Measurements from ENCODE around the gene KRTAP10-1.

The KRTAP10-1 gene

DNA sequence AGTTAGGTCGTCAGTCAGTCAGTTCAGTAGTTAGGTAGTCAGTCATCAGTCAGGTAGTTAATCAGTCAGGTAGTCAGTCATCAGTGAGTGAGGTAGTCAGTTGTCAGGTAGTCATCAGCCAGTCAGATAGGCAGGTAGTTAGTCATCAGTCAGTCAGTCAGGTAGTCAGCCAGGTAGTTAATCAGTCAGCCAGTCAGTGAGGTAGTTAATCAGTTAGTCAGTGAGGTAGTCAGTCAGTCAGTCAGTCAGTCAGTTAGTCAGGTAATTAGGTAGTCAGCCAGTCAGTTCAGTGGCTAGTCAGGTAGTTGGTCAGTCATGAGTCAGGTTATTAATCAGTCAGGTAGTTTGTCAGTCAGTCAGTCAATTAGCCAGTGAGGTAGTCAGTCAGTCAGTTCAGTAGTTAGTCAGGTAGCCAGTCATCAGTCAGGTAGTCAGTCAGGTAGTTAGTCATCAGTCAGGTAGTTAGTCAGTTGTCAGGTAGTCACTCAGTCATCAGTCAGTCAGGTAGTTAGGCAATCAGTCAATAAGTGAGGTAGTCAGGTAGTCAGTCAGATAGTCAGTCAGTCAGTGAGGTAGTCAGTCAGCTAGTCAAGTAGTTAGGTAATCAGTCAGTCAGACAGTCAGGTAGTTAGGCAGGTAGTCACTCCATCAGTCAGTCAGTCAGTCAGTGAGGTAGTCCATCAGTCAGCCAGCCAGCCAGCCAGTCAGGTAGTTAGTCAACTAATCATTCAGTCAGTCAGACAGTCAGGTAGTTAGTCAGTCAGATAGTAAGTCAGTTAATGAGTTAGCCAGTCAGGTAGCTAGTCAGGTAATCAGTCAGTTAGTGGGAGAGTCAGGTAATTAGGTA, 16.2 kb downstream of the KRTAP10-1 start:
- TF ChIP-seq GATA2 (IDR thresholded peaks at IDR 0.05; ENCODE audit: low read depth, low read length) (no peak), GATA3 (IDR thresholded peaks at IDR 0.05; ENCODE audit: low read depth, low read length) (no peak)

DNA sequence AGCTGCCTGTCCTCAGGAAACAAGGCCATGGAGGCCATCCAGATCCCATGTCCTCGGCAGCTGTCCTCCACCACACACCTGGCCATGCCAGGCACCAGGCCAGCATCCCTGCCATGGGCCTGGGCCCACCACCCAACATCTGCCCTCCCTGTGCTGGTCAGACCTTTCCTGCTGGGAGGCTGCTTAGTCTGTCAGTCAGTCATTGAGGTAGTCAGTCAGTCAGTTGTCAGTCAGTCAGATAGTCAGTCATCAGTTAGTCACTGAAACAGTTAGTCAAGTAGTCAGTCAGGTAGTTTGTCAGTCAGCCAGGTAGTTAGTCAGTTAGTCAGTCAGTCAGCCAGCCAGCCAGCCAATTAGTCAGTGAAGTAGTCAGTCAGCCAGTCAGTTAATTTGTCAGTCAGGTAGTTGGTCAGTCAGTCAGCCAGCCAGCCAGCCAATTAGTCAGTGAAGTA, 17.2 kb downstream of the KRTAP10-1 start:
- TF ChIP-seq GATA2 (IDR thresholded peaks at IDR 0.05; ENCODE audit: low read depth, low read length) (no peak), GATA3 (IDR thresholded peaks at IDR 0.05; ENCODE audit: low read depth, low read length) (no peak)

DNA sequence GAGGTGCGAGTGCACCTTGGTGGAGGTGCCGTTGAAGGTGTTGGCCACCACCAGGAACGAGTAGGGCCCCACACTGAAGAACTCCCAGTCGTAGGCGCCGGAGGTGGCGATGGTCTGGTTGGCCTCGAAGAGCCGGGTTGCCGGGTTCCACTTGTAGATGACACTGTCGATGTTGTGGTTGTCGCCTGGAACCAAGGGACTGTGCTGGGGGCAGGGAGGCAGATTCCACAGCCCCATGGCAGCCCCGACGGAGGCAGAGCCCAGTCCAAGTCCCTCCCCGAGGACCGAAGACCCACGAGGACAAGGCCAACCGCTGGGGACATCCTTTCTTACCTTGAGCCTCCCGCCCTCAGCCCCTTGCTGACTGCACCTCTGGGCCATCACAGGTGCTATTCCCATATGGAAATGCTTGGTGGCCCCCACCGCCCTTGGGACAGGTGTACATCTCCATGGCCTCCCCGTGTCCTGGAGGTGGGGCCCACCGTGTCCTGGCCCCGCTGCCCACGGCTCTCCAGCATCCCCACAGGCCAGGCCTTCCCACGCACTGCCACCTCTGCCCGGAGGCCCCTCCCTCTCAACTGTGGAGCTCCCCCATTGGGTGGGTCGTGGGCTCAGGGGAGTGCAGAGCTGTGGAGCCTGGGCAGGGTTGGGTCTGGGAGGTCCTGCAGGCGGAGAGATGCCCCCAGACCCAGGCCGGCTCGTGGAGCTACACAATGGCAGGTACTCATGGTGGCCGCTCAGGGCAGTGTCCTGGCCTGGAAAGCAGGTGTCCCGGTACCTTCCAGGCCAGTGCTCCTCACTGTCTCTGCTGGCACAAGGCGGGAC, 17.9 kb downstream of the KRTAP10-1 start:
- TF ChIP-seq GATA3 (IDR thresholded peaks at IDR 0.05; ENCODE audit: low read depth, low read length) (no peak), GATA2 (IDR thresholded peaks at IDR 0.05; ENCODE audit: low read depth, low read length) (no peak)

DNA sequence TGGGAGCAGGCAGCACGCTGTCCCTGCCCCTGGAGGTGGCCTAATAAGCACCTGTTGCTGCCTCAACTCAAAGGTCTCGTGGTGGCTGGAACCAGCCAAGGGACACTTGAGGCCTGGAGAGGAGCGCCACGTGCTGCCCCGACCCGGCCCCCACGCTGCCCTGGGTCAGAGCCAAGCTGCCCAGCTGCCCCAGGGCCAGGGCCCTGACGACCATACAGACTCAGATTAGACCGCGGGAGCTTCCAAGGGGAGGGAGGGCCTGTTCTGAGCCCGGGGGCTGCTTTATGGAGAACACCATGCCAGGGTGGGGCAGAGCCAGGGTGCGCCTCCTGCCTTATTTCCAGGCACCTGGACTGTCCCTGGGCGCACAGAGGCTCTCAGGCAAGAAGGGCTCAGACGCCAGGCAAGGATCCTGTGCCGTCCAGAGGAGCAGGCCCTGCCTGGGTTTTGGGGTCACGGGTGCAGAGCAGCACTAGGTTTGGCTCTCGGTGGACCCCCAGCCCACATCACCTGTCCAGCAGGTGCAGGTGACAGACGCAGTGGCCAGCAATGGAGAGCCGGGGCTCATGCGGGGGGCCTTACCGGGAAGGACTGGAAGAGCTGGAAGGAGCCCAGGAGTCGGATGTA, 18.6 kb downstream of the KRTAP10-1 start:
- TF ChIP-seq GATA2 (IDR thresholded peaks at IDR 0.05; ENCODE audit: low read depth, low read length) (no peak), GATA3 (IDR thresholded peaks at IDR 0.05; ENCODE audit: low read depth, low read length) (no peak)

DNA sequence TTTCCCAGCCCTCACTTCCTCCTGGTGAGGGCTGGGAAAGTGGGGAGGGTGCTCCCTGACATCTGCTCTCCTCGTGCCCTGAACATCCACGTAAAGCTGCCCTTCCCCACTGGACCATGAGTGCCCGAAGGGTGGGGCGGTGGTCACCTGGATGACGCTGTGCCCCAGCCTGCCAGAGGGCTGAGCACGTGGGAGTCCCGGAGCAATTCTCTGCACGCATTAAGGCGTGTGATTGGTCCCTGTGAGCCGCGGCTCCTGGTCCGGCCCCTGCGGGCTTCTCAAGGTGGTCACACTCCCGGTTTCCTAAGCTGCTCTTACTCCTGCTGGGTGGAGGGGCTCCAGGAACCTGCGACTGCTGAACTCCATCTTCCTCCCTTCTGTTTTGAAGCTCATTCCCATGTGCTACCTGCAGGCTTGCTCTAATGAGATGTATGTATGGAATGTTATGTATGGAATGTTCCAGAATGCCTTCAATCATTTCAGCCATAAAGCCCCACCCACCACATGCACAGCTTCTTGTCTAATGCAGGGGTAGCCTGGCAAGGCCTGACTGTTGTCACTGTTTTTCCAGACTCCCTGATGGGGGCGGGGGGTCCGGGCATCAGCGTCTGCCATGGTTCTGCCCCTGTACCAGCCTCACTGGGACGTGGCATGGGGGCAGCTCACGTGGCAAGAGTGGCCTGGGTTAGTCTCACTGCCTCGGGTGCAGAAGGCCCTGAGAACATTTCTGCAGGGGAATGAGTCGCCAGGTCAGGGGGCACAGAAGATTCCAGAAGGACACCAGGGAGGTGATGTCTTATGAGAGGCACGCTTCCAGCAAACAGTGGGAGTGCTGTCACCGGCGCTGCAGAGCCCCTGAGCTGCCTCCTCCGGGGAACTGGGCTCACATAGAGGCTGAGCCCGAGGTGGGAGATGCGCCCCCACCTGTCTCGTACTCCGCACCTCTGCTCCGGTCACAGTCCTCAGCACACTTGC, 19.4 kb downstream of the KRTAP10-1 start:
- no peak for TF ChIP-seq GATA2 (IDR thresholded peaks at IDR 0.05; ENCODE audit: low read depth, low read length)
- TF ChIP-seq GATA3 (IDR thresholded peaks at IDR 0.05; ENCODE audit: low read depth, low read length): no peak

DNA sequence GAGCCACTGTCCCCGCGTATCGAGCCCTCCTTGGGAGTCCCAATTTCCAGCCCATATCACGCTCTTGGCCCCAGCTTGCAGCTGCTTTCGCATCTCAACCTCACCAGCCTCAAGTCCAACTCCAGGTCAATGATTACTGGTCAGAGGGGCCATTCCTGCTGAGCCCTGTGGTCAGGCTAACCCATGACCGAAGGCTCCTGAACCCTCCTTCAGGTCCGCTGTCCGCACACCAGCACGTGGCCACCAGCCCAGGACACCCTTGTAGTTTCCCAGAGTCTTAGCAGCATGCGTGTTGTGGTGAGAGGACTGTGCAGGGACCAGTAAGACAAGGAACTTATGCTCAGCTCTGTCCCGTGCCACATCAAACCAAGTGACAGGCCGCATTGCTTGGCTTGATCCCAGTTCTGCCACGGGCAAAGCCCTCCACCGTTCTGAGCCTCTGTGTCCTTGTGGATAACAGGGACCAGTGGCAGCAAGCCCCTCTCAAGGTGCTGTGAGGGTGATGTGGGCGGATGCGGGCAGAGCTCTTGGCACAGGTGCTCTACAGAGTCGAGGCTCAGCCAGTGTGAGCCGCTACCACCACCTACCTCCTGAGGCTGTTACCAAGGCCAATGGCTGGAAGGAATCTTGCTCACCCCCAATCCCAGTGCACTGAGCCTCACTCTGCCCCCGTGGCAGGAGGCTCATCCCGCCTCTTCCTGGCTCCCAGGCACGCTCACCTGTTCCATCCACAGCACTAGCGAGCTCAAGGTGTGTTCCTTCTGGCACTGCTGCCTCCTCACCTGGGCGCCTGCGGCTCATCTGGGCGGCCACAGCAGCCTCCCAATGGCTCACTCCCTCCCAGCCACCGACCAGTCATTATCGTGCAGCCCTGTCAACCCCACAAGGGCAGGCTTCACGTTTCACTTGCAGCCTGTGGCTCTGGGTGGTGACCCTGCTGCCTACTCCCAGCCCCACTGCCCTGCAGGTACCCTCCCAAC, 20.4 kb downstream of the KRTAP10-1 start:
- TF ChIP-seq GATA2 (IDR thresholded peaks at IDR 0.05; ENCODE audit: low read depth, low read length) (no peak), GATA3 (IDR thresholded peaks at IDR 0.05; ENCODE audit: low read depth, low read length) (no peak)

DNA sequence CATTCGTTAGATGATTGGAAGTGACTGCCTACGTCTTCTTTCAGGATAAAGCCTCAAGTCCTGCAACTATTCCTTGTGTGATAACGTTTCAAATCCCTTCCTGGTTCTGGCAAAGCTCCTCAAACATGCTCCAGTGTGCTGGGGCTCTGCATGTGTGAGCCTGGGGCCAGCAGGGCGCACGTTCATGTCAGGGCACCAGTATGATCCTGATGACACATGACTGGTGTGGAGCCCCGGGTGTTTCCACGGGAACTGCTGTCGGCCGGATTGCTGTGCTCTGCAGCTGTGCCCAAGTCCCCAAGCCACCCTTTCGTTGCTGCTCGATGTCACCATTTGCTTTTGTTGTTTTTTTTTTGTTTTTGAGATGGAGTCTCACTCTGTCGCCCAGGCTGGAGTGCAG, 21.3 kb downstream of the KRTAP10-1 start:
- TF ChIP-seq GATA2 (IDR thresholded peaks at IDR 0.05; ENCODE audit: low read depth, low read length): no peak
- TF ChIP-seq GATA3 (IDR thresholded peaks at IDR 0.05; ENCODE audit: low read depth, low read length): no peak

DNA sequence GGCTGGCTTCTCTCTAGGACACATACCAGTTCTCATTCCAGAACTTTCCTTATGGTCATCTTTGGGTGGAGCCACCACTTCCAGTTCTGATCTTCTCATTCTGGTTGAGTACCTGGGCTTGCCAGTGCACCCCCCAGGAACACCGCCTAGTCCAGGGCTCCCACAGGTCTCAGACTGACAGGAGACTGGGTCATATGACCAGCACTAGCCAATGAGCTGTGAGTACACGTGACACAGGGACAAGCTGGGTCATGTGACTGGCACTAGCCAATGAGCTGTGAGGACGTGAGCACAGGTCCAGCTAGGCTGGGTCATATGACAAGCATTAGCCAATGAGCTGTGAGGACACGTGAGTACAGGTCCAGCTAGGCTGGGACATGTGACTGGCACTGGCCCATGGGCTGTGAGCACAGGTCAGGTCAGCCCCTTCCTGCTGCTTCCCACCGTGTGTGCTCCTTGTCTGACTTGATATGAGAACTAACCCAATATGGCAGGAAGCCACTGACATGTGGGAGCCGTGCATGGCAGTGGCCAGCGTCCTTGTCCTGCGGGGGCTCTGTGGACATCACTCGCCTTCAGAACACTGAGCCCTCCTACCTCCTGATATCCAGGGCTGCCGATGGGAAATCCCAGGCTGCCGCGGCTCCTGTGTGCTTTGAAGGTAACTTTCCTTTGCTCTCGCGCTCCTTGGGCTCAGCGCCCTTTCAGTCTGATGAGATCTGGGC, 22.7 kb downstream of the KRTAP10-1 start:
- TF ChIP-seq GATA3 (IDR thresholded peaks at IDR 0.05; ENCODE audit: low read depth, low read length): no peak
- no peak for TF ChIP-seq GATA2 (IDR thresholded peaks at IDR 0.05; ENCODE audit: low read depth, low read length)

DNA sequence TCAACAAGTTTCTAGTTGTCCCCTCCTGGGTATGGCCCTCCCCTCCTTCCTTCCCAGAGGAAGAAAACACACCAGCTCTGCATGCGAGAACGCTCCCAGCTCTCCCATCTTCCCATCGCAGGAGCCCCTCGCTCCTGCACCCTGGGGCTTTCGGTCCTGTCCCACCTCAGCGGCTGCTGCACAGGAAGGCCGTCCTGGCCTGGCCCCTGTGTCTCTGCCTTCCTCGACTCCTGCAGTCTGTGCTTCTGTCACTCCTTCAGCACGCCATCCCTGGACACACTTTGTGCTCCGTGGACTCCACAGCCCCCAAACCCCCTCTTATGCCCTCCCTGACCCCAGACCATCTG, 23.2 kb downstream of the KRTAP10-1 start:
- TF ChIP-seq GATA2 (IDR thresholded peaks at IDR 0.05; ENCODE audit: low read depth, low read length) (no peak), GATA3 (IDR thresholded peaks at IDR 0.05; ENCODE audit: low read depth, low read length) (no peak)

DNA sequence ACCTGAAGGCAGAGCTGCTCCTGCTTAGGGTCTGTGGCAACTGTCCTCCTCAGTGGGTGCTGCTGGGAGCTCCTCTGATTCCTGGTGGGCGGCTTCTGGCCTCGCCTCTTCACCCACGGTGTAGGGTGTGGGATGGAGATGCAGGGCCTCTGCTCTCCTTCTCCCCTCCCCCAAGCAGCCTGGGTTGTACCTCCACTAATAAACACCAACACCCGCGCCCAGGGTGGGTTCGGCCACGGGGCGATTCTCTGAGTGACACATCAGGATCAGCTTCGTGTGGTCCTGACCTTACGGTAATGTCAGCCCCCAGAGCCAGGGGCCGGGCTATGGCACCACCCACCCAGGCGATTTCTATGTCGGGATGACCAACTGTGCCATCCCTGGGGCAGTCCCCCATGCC, 23.7 kb downstream of the KRTAP10-1 start:
- no peak for TF ChIP-seq GATA2 (IDR thresholded peaks at IDR 0.05; ENCODE audit: low read depth, low read length)
- TF ChIP-seq GATA3 (IDR thresholded peaks at IDR 0.05; ENCODE audit: low read depth, low read length): no peak

DNA sequence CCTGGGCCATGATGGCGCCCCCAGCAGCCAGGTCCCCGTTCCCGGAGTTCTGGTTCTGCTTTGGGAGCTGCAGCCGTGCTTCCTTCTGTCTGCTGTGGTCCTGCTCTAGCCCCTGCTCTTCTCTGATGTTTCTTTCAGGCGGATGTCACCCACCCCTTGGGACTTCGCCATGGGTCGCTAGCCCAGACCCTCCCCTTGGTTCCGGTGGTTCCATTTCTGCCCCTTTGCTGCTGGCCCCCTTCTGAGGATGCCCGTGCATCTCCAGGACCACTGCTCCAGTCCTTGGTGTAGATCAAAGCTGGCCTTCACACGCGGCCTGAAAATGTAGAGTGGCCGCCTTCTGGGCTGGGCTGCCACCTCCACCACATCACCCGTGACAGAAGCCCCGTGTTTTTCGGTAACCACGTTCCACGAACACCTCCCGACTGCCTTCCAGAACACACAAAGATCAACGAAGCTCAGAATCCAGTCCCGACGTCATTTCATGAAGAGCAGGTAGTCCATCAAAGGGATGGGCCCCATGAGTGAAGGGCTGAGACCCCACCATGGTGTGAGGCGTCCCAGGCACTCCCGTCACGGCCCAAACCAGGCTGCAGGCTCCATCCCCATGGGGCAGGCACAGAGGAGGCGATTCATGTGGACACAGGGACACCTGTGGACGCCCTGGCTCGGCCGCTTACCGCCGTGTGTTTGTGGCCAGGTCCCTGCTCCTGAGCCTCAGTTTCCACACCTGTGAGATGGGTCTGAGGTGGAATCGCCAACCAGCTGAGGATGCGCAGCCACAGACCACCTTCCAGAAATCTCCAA, 24.4 kb downstream of the KRTAP10-1 start:
- TF ChIP-seq GATA3 (IDR thresholded peaks at IDR 0.05; ENCODE audit: low read depth, low read length): no peak
- TF ChIP-seq GATA2 (IDR thresholded peaks at IDR 0.05; ENCODE audit: low read depth, low read length): no peak
